Measurements from ENCODE around the gene BIRC5. TPM values are rescaled to one million over a fixed set of nuclear protein-coding genes. Genes with fewer than 3 reads are reported as not detected.
A peak's percentile ranks its signal among the peaks of the same experiment; 100 is the strongest.
"Not testable (repeated sequence)": the region's sequence is repeated elsewhere in the genome, so short reads cannot be mapped to it uniquely, and the experiment has no call there.

Gene BIRC5
- total RNA-seq, 4 donors from 2014 or later = 2.4 to 6.5 (median 5.7) TPM

GRCh38 chr17:78252701-78253635 lies 38.9 kb downstream of the BIRC5 start:
- Histone ChIP-seq H3K36me3 (no peaks in the 10 kb centered on the region), H3K27me3 (no peaks in the 10 kb centered on the region), H3K4me1 (peaks cover 0 to 43% (median 31%) of the 10 kb centered on the region in 4 donors), H3K27ac (peak overlapping the region in 2 of 4 donors; percentile 57 to 95), H3K9me3 (no peaks in the 10 kb centered on the region), H3K4me3 (no peak overlapping the region)
- peak in 1 of 3 donors; percentile 55 for DNase-seq
- TF ChIP-seq CTCF (IDR thresholded peaks at IDR 0.05) = no peak
- no peak for TF ChIP-seq POLR2A (IDR thresholded peaks at IDR 0.05)

- H3K36me3 ChIP-seq, H3K9me3 ChIP-seq, H3K27me3 ChIP-seq, DNase-seq: not testable (repeated sequence)
- Histone ChIP-seq H3K27ac (peak overlapping the region in 1 of 4 donors; percentile 95), H3K4me3 (peak overlapping the region; percentile 85 to 100 (median 94)), H3K4me1 (peaks cover 0 to 44% (median 37%) of the 10 kb centered on the region in 4 donors)
Observed at GRCh38 chr17:78253636-78253945, 39.5 kb downstream of the BIRC5 start.

- peak; percentile 47 to 49 for TF ChIP-seq POLR2A (IDR thresholded peaks at IDR 0.05)
- TF ChIP-seq CTCF (IDR thresholded peaks at IDR 0.05) = peak in 2 of 6 experiments; percentile 10 to 18
- peak; percentile 85 to 93 (median 90) for DNase-seq
- H3K27ac ChIP-seq = peak overlapping the region; percentile 87 to 95 (median 91)
- H3K27me3 ChIP-seq = no peaks in the 10 kb centered on the region
- H3K4me3 ChIP-seq = peak overlapping the region; percentile 85 to 100 (median 94)
- H3K36me3 ChIP-seq = no peaks in the 10 kb centered on the region
- no peaks in the 10 kb centered on the region for H3K9me3 ChIP-seq
- peaks cover 0 to 48% (median 42%) of the 10 kb centered on the region in 4 donors for H3K4me1 ChIP-seq
Observed at GRCh38 chr17:78253946-78254672, 40.1 kb downstream of the BIRC5 start.

- Histone ChIP-seq H3K9me3 (no peaks in the 10 kb centered on the region), H3K4me1 (peaks cover 0 to 48% (median 42%) of the 10 kb centered on the region in 4 donors), H3K36me3 (no peaks in the 10 kb centered on the region), H3K27ac (no peak overlapping the region), H3K4me3 (no peak overlapping the region), H3K27me3 (no peaks in the 10 kb centered on the region)
- no peak for DNase-seq
- TF ChIP-seq POLR2A (IDR thresholded peaks at IDR 0.05) (no peak), CTCF (IDR thresholded peaks at IDR 0.05) (no peak)
Observed at GRCh38 chr17:78255029-78255656, 41.1 kb downstream of the BIRC5 start.

- DNase-seq = no peak
- Histone ChIP-seq H3K27ac (peak overlapping the region in 1 of 4 donors; percentile 31), H3K9me3 (no peaks in the 10 kb centered on the region), H3K4me3 (no peak overlapping the region), H3K4me1 (peaks cover 0 to 40% (median 35%) of the 10 kb centered on the region in 4 donors), H3K36me3 (no peaks in the 10 kb centered on the region), H3K27me3 (no peaks in the 10 kb centered on the region)
- no peak for TF ChIP-seq CTCF (IDR thresholded peaks at IDR 0.05)
- TF ChIP-seq POLR2A (IDR thresholded peaks at IDR 0.05) = no peak
Observed at GRCh38 chr17:78255953-78256706, 42.1 kb downstream of the BIRC5 start.
